Mesothelial cell of epicardium (in vitro differentiated cells): ENCODE data around the gene UFC1. TPM values are rescaled to one million over a fixed set of nuclear protein-coding genes. Genes with fewer than 3 reads are reported as not detected.

Experiments
- DNase-seq, 2 experiments: peaks; one replicate each; pipeline ENCODE4 v3.0.0; 2021; ENCODE audit warnings: low spot score in 2 of 2; ENCODE audit not compliant: unreplicated experiment in 2 of 2
- H3K27ac Mint-ChIP-seq: 2 replicates; pipeline ENCODE4 v1.8.0; 2021; ENCODE audit warnings: mixed read lengths
- H3K27me3 Mint-ChIP-seq: 2 replicates; pipeline ENCODE4 v1.8.0; 2021; ENCODE audit warnings: low read depth, mixed read lengths
- H3K36me3 Mint-ChIP-seq: 2 replicates; pipeline ENCODE4 v1.8.0; 2021; ENCODE audit warnings: mixed read lengths
- H3K4me1 Mint-ChIP-seq: 2 replicates; pipeline ENCODE4 v1.8.0; 2021; ENCODE audit warnings: mixed read lengths
- H3K4me3 Mint-ChIP-seq: 2 replicates; pipeline ENCODE4 v1.8.0; 2021; ENCODE audit warnings: mild to moderate bottlenecking, moderate library complexity, mixed read lengths
- H3K9me3 Mint-ChIP-seq: 2 replicates; pipeline ENCODE4 v1.8.0; 2021; ENCODE audit warnings: mixed read lengths
- total RNA-seq: library from RNA; stranded (reverse); gene quantifications from 3 replicates; pipeline ENCODE4 v1.2.1, GENCODE V29; 2021
- TF ChIP-seq, protein P1 (sequence below): fragments of 200-600 bp; sonication (generic); IDR thresholded peaks from one replicate; pipeline ENCODE4 v1.5.0; 2021; ENCODE audit warnings: antibody characterized with exemption; ENCODE audit not compliant: unreplicated experiment

The UFC1 gene
- 86.2 to 90.2 TPM (median 88.7 TPM) in 3 replicates for total RNA-seq

DNA sequence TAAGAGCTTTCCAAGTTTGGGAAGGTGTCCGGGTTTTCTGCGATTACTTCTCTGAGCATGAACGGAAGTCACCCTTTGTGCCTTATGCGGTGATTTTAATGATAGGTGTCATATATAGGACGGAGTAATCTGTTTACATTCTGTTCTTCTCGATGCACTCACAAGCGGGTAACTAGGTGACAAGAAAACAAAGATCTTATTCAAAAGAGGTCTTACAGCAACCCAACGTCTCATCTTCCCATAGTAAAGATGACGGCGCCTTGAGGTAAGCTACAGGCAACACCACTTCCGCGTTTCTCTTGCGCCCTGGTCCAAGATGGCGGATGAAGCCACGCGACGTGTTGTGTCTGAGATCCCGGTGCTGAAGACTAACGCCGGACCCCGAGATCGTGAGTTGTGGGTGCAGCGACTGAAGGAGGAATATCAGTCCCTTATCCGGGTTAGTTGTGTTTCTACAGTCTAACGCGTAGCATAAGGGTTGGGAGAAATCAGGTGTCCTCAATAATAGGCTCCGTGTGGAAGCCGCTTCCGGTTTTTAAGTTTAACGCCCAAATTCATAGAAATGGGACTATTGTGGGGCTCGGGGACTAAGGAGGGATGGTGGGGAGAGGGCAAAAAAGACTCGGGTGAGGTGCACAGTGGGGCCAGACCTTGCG, at the start of gene UFC1:
UFC1 (plus strand) TSS at position 297 of the 656 bp plus-strand sequence; CDS start at position 317, 20 bp downstream.
- no peaks in the 10 kb centered on the region for H3K9me3 Mint-ChIP-seq
- H3K36me3 Mint-ChIP-seq = peaks cover 11% of the 10 kb centered on the region
- H3K27me3 Mint-ChIP-seq = no peaks in the 10 kb centered on the region
- H3K27ac Mint-ChIP-seq = peak within 1 kb of the TSS; percentile 99
- TF ChIP-seq, protein P1, sequence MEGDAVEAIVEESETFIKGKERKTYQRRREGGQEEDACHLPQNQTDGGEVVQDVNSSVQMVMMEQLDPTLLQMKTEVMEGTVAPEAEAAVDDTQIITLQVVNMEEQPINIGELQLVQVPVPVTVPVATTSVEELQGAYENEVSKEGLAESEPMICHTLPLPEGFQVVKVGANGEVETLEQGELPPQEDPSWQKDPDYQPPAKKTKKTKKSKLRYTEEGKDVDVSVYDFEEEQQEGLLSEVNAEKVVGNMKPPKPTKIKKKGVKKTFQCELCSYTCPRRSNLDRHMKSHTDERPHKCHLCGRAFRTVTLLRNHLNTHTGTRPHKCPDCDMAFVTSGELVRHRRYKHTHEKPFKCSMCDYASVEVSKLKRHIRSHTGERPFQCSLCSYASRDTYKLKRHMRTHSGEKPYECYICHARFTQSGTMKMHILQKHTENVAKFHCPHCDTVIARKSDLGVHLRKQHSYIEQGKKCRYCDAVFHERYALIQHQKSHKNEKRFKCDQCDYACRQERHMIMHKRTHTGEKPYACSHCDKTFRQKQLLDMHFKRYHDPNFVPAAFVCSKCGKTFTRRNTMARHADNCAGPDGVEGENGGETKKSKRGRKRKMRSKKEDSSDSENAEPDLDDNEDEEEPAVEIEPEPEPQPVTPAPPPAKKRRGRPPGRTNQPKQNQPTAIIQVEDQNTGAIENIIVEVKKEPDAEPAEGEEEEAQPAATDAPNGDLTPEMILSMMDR = no peak
- peak in 1 of 2 experiments; percentile 75 for DNase-seq
- H3K4me1 Mint-ChIP-seq = peaks cover 12% of the 10 kb centered on the region
- H3K4me3 Mint-ChIP-seq = peak within 1 kb of the TSS; percentile 99

DNA sequence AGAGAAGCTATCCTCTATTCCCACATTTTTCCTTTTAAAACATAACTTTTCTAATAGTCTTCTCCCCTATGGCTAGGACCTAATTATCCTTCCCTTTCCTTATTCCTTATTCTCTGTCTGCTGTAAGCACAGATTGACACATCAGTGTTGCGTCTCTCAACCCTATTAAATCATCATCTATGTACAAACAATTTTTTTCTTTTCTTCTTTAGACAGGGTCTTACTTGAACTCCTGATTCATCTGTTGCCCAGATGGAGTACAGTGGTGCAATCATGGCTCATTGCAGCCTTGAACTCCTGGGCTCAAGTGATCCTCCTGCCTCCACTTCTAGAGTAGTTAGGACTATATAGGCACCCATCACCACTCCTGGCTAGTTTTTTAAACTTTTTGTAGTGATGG, 47.3 kb upstream of the UFC1 start:
- no peak overlapping the region for H3K27ac Mint-ChIP-seq
- TF ChIP-seq, protein P1 = no peak
- H3K4me3 Mint-ChIP-seq = no peak overlapping the region
- peaks cover 7% of the 10 kb centered on the region for H3K36me3 Mint-ChIP-seq
- DNase-seq = no peak
- H3K27me3 Mint-ChIP-seq = no peaks in the 10 kb centered on the region
- no peaks in the 10 kb centered on the region for H3K4me1 Mint-ChIP-seq
- no peaks in the 10 kb centered on the region for H3K9me3 Mint-ChIP-seq

DNA sequence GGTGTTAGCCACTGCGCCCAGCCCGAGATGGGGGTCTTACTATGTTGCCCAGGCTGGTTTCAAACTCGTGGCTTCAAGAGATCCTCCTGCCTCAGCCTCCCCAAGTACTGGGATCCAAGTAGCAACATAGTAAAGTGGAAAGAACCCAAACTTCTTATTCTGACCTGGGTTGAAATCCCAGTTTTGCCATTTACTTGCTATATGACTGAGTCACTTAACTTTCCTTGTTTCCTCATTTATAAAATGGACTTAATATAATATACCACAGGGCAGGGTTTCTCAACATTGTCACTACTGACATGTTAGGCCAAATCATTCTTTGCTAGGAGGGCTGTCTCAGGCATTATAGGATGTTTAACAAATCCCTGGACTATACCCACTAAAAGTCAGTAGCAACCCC, 42.7 kb upstream of the UFC1 start:
- Mint-ChIP-seq H3K36me3 (peaks cover 2% of the 10 kb centered on the region), H3K27ac (no peak overlapping the region), H3K27me3 (no peaks in the 10 kb centered on the region), H3K9me3 (no peaks in the 10 kb centered on the region), H3K4me3 (no peak overlapping the region), H3K4me1 (no peaks in the 10 kb centered on the region)
- DNase-seq = no peak
- TF ChIP-seq, protein P1 = no peak

DNA sequence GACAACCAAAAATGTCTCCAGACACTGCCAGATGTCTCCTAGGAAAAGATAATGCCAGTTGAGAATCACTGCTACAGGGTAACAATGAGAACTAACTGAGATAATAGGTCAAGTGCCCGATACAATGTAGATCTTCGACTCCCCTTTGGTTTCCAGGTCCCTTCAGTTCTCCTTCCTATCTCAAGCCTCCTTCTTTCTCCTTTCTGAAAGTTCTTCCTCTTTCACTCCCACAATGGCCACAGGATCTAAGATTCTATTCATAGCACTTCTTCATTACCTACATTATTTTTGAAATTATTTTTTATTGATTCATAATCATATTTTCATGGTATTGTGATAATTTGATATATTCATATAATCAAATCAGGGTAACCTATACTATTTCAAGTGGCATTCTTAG, 42.3 kb upstream of the UFC1 start:
- Mint-ChIP-seq H3K27me3 (no peaks in the 10 kb centered on the region), H3K9me3 (no peaks in the 10 kb centered on the region), H3K4me3 (no peak overlapping the region), H3K4me1 (no peaks in the 10 kb centered on the region), H3K36me3 (peaks cover under 1% of the 10 kb centered on the region), H3K27ac (no peak overlapping the region)
- TF ChIP-seq, protein P1 = no peak
- DNase-seq = no peak

DNA sequence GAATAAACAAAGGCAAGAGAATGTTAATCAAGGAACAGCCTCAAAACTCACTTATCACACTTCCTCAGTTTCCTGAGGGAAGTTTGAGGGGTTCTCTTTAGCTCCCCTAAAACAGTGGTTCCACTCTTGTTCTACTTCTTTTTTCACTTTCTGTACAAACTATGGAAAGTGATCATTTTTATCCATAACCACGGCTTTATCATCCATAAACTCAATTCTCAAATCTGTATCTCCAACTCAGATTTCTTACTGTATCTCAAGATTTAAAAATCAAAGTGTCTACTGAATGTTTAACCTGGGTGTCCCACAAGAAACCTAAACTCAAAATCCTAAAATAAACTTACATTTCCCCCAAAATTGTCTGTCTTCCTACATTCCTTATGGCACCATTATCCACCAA, 39.9 kb upstream of the UFC1 start:
- TF ChIP-seq, protein P1 = no peak
- Mint-ChIP-seq H3K27me3 (no peaks in the 10 kb centered on the region), H3K4me3 (no peak overlapping the region), H3K9me3 (no peaks in the 10 kb centered on the region), H3K36me3 (no peaks in the 10 kb centered on the region), H3K4me1 (peaks cover 11% of the 10 kb centered on the region), H3K27ac (no peak overlapping the region)
- no peak for DNase-seq
